ENCODE measurements around the gene TMC5.

TMC5 gene

GRCh38 chr16:19460397-19460796 is 42.7 kb downstream of the TMC5 start:
- DNase-seq: no peak
- Mint-ChIP-seq H3K27me3 (peaks cover 8% of the 10 kb centered on the region), H3K27ac (no peak overlapping the region), H3K4me3 (no peak overlapping the region), H3K36me3 (ENCODE audit: low read depth) (no peaks in the 10 kb centered on the region), H3K9me3 (no peaks in the 10 kb centered on the region), H3K4me1 (ENCODE audit: low read depth) (no peaks in the 10 kb centered on the region)

- no peak for DNase-seq
- no peaks in the 10 kb centered on the region for H3K36me3 Mint-ChIP-seq (ENCODE audit: low read depth)
- no peaks in the 10 kb centered on the region for H3K4me1 Mint-ChIP-seq (ENCODE audit: low read depth)
- no peaks in the 10 kb centered on the region for H3K9me3 Mint-ChIP-seq
- H3K27ac Mint-ChIP-seq: no peak overlapping the region
- H3K4me3 Mint-ChIP-seq: no peak overlapping the region
- peaks cover 5% of the 10 kb centered on the region for H3K27me3 Mint-ChIP-seq
Observed at GRCh38 chr16:19463468-19464315, 46.0 kb downstream of the TMC5 start.

- Mint-ChIP-seq H3K9me3 (no peaks in the 10 kb centered on the region), H3K4me1 (ENCODE audit: low read depth) (no peaks in the 10 kb centered on the region), H3K4me3 (no peak overlapping the region), H3K36me3 (ENCODE audit: low read depth) (no peaks in the 10 kb centered on the region), H3K27ac (no peak overlapping the region), H3K27me3 (no peaks in the 10 kb centered on the region)
- no peak for DNase-seq
Observed at GRCh38 chr16:19468300-19468699, 50.6 kb downstream of the TMC5 start.

GRCh38 chr16:19472482-19472881 is 54.8 kb downstream of the TMC5 start:
- Mint-ChIP-seq H3K27ac (no peak overlapping the region), H3K9me3 (no peaks in the 10 kb centered on the region), H3K27me3 (peaks cover 5% of the 10 kb centered on the region), H3K36me3 (ENCODE audit: low read depth) (no peaks in the 10 kb centered on the region), H3K4me3 (no peak overlapping the region), H3K4me1 (ENCODE audit: low read depth) (no peaks in the 10 kb centered on the region)
- DNase-seq: no peak

- no peaks in the 10 kb centered on the region for H3K4me1 Mint-ChIP-seq (ENCODE audit: low read depth)
Observed at GRCh38 chr16:19474617-19475016, 56.9 kb downstream of the TMC5 start.

GRCh38 chr16:19478505-19478904 is 60.8 kb downstream of the TMC5 start:
- Mint-ChIP-seq H3K9me3 (no peaks in the 10 kb centered on the region), H3K36me3 (ENCODE audit: low read depth) (no peaks in the 10 kb centered on the region), H3K27me3 (peaks cover 17% of the 10 kb centered on the region), H3K4me3 (no peak overlapping the region), H3K4me1 (ENCODE audit: low read depth) (no peaks in the 10 kb centered on the region), H3K27ac (no peak overlapping the region)
- no peak for DNase-seq

More at GRCh38 chr16:19474617-19475016, 56.9 kb downstream of the TMC5 start:
- Mint-ChIP-seq H3K36me3 (ENCODE audit: low read depth) (no peaks in the 10 kb centered on the region), H3K27me3 (peaks cover 17% of the 10 kb centered on the region), H3K27ac (no peak overlapping the region), H3K4me3 (no peak overlapping the region), H3K9me3 (no peaks in the 10 kb centered on the region)
- DNase-seq: no peak

GRCh38 chr16:19479302-19479721 is 61.6 kb downstream of the TMC5 start:
- no peaks in the 10 kb centered on the region for H3K36me3 Mint-ChIP-seq (ENCODE audit: low read depth)
- no peaks in the 10 kb centered on the region for H3K9me3 Mint-ChIP-seq
- no peak overlapping the region for H3K4me3 Mint-ChIP-seq
- H3K4me1 Mint-ChIP-seq (ENCODE audit: low read depth): no peaks in the 10 kb centered on the region
- H3K27me3 Mint-ChIP-seq: peaks cover 17% of the 10 kb centered on the region
- no peak for DNase-seq
- H3K27ac Mint-ChIP-seq: no peak overlapping the region

- peaks cover 17% of the 10 kb centered on the region for H3K27me3 Mint-ChIP-seq
- no peaks in the 10 kb centered on the region for H3K9me3 Mint-ChIP-seq
- no peak overlapping the region for H3K4me3 Mint-ChIP-seq
- no peak for DNase-seq
- no peaks in the 10 kb centered on the region for H3K36me3 Mint-ChIP-seq (ENCODE audit: low read depth)
- H3K27ac Mint-ChIP-seq: no peak overlapping the region
- no peaks in the 10 kb centered on the region for H3K4me1 Mint-ChIP-seq (ENCODE audit: low read depth)
Observed at GRCh38 chr16:19481296-19481695, 63.6 kb downstream of the TMC5 start.

- Mint-ChIP-seq H3K27ac (no peak overlapping the region), H3K4me3 (no peak overlapping the region), H3K36me3 (ENCODE audit: low read depth) (no peaks in the 10 kb centered on the region), H3K4me1 (ENCODE audit: low read depth) (no peaks in the 10 kb centered on the region), H3K27me3 (peaks cover 12% of the 10 kb centered on the region), H3K9me3 (no peaks in the 10 kb centered on the region)
- DNase-seq: no peak
Observed at GRCh38 chr16:19481769-19482168, 64.1 kb downstream of the TMC5 start.

- Mint-ChIP-seq H3K4me3 (no peak overlapping the region), H3K27ac (no peak overlapping the region), H3K4me1 (ENCODE audit: low read depth) (no peaks in the 10 kb centered on the region), H3K9me3 (no peaks in the 10 kb centered on the region), H3K27me3 (peaks cover 12% of the 10 kb centered on the region), H3K36me3 (ENCODE audit: low read depth) (no peaks in the 10 kb centered on the region)
- no peak for DNase-seq
Observed at GRCh38 chr16:19482291-19482690, 64.6 kb downstream of the TMC5 start.

- H3K27me3 Mint-ChIP-seq: no peaks in the 10 kb centered on the region
- DNase-seq: no peak
- no peaks in the 10 kb centered on the region for H3K36me3 Mint-ChIP-seq (ENCODE audit: low read depth)
- H3K27ac Mint-ChIP-seq: no peak overlapping the region
- H3K4me3 Mint-ChIP-seq: no peak overlapping the region
- H3K4me1 Mint-ChIP-seq (ENCODE audit: low read depth): no peaks in the 10 kb centered on the region
- no peaks in the 10 kb centered on the region for H3K9me3 Mint-ChIP-seq
Observed at GRCh38 chr16:19484096-19484495, 66.4 kb downstream of the TMC5 start.

- DNase-seq: no peak
- no peak overlapping the region for H3K4me3 Mint-ChIP-seq
- no peaks in the 10 kb centered on the region for H3K27me3 Mint-ChIP-seq
- H3K4me1 Mint-ChIP-seq (ENCODE audit: low read depth): no peaks in the 10 kb centered on the region
- no peak overlapping the region for H3K27ac Mint-ChIP-seq
- no peaks in the 10 kb centered on the region for H3K36me3 Mint-ChIP-seq (ENCODE audit: low read depth)
- no peaks in the 10 kb centered on the region for H3K9me3 Mint-ChIP-seq
Observed at GRCh38 chr16:19485611-19486010, 67.9 kb downstream of the TMC5 start.

- no peaks in the 10 kb centered on the region for H3K27me3 Mint-ChIP-seq
- no peaks in the 10 kb centered on the region for H3K9me3 Mint-ChIP-seq
- H3K27ac Mint-ChIP-seq: no peak overlapping the region
- DNase-seq: no peak
- no peaks in the 10 kb centered on the region for H3K4me1 Mint-ChIP-seq (ENCODE audit: low read depth)
- no peaks in the 10 kb centered on the region for H3K36me3 Mint-ChIP-seq (ENCODE audit: low read depth)
- H3K4me3 Mint-ChIP-seq: no peak overlapping the region
Observed at GRCh38 chr16:19486051-19486450, 68.4 kb downstream of the TMC5 start.

GRCh38 chr16:19486750-19487325 is 69.2 kb downstream of the TMC5 start:
- DNase-seq: no peak
- no peaks in the 10 kb centered on the region for H3K4me1 Mint-ChIP-seq (ENCODE audit: low read depth)
- no peaks in the 10 kb centered on the region for H3K36me3 Mint-ChIP-seq (ENCODE audit: low read depth)
- no peak overlapping the region for H3K27ac Mint-ChIP-seq
- no peaks in the 10 kb centered on the region for H3K27me3 Mint-ChIP-seq
- H3K4me3 Mint-ChIP-seq: no peak overlapping the region
- H3K9me3 Mint-ChIP-seq: no peaks in the 10 kb centered on the region

GRCh38 chr16:19488213-19488640 is 70.5 kb downstream of the TMC5 start:
- Mint-ChIP-seq H3K9me3 (no peaks in the 10 kb centered on the region), H3K4me1 (ENCODE audit: low read depth) (no peaks in the 10 kb centered on the region), H3K36me3 (ENCODE audit: low read depth) (no peaks in the 10 kb centered on the region), H3K4me3 (no peak overlapping the region), H3K27ac (no peak overlapping the region), H3K27me3 (no peaks in the 10 kb centered on the region)
- DNase-seq: no peak

All from activated T-cell treated with anti-CD3 and anti-CD28 coated beads, Interleukin-2, amount 50 U/mL, for 24 hours (primary cell).